MG63 (cell line): ENCODE data around the gene PRKD3. TPM values are rescaled to one million over a fixed set of nuclear protein-coding genes. Genes with fewer than 3 reads are reported as not detected.

Experiments
- DNase-seq: peaks from one replicate; pipeline ENCODE4 v3.0.0-alpha.2; 2020
- H3K27me3 ChIP-seq: fragments of 250-450 bp; sonication (Bioruptor Pico); 2 replicates; pipeline ENCODE4 v1.5.1; 2020; ENCODE audit warnings: mild to moderate bottlenecking, moderate library complexity
- H3K36me3 ChIP-seq: fragments of 250-450 bp; sonication (Bioruptor Pico); 2 replicates; pipeline ENCODE4 v1.5.1; 2020; ENCODE audit warnings: mild to moderate bottlenecking, moderate library complexity
- H3K4me3 ChIP-seq: fragments of 250-450 bp; sonication (Bioruptor Pico); 2 replicates; pipeline ENCODE4 v1.5.1; 2020; ENCODE audit warnings: mild to moderate bottlenecking, moderate library complexity
- H3K9me3 ChIP-seq: fragments of 250-450 bp; sonication (Bioruptor Pico); 2 replicates; pipeline ENCODE4 v1.5.1; 2020; ENCODE audit warnings: mild to moderate bottlenecking, moderate library complexity
- total RNA-seq: library from RNA; depleted of rRNA; stranded (reverse); fragments of >200 nt; shearing (Covaris generic); gene quantifications from 2 replicates; pipeline ENCODE4 v1.2.3, GENCODE V29; 2014; ENCODE audit warnings: low replicate concordance

Gene PRKD3
- total RNA-seq, 1 experiment from 2014 or later: 27.8 TPM

DNA sequence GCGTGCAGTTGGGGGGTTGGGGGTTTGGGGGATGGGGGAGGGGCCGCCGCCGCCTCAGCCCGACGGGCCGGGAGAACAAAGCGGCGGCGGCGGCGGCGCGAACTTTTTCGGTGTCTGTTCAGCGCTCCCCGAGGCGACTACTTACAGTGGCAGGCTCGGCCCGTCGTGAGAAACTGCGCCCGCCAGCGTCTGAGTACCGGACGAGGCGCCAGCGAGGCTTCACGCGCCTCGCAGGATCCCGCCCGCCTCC lies 172 bp downstream of the PRKD3 start:
- Histone ChIP-seq H3K4me3 (peak overlapping the region; percentile 73), H3K27me3 (no peaks in the 10 kb centered on the region), H3K36me3 (peaks cover 7% of the 10 kb centered on the region), H3K9me3 (no peaks in the 10 kb centered on the region)
- DNase-seq: no peak

DNA sequence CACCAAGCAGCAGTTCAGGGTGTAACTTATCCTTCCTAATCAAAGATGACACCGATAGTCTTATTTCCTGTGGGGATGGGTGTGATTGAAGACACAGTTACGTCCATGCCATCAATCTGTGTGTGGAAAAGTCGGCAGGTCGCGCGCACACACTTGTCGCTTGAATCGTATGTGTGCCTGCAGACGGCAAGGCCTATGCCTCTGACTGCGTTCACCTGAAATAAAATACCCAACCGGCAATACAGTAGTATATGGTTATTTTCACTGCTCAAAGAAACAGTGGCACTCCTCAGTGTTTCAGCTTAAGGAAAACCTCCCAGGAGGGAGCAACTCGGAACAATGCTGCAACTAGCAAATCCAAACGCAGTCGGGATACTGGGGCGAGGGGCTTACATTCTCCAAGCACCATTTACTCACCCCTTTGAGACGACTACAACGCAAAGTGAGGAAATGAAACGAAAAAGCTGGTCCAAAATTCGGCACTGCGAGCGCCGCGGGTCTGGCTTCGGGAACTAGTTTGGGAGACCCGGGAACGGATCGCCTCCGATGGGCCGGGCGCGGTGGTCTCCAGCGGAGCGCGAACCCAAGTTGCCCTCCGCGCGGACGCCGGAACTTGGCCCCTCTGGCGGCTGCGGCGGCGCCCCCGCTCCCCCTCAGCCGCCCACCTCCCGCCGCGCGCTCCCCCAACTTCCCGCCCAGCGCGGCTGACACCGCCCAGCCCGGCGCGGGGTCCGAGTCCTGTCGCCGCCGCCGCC lies 675 bp downstream of the PRKD3 start:
- Histone ChIP-seq H3K27me3 (no peaks in the 10 kb centered on the region), H3K36me3 (peaks cover 7% of the 10 kb centered on the region), H3K4me3 (peak overlapping the region; percentile 73), H3K9me3 (no peaks in the 10 kb centered on the region)
- peak; percentile 13 for DNase-seq

DNA sequence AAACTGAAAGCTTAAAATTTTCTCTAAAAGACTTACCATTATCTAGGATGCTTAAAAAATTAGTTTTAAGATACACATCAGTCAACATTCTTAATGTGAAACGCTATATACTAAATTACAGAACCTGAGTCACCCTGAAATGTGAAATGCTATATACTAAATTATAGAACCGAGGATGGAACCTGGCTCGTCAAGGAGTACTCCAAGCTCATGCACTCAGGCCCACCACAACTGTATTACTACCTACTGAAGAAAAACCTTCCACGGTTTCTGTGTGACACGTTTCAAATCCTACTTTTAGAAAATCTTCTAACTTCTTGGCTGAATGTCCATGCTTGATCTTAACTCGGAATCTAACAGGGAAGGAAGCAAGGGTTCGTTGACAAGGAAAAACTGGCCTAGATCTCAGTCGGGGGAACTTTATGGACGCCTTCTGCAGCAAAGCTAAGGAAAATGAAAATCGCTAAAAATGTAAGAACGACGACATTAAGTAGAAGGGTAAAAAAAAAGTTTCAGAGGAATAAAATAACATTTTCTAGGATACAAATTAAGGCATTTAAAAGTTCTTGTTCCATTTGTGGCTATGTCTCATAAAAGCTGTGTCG lies 1.4 kb downstream of the PRKD3 start:
- no peak for DNase-seq
- Histone ChIP-seq H3K36me3 (peaks cover 9% of the 10 kb centered on the region), H3K27me3 (no peaks in the 10 kb centered on the region), H3K4me3 (peak overlapping the region; percentile 73), H3K9me3 (no peaks in the 10 kb centered on the region)

DNA sequence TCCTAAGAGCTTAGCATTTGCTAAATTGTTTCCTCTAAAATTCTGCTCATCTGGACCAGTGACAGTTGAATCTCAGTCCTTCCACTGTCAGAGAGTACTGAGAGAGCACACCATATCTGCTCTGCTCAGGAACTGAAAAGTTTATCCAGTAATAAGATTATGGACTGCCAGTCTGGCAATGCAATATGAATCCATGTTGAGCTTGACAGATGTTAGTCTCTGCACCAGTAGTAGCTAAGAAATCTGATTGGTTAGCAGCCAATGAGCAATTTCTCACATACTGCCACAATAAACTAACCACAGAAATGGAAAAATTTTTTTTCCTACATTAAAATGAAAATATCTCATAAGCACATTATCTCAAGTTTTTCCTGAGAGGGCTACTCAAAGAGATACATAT lies 2.3 kb downstream of the PRKD3 start:
- no peak for DNase-seq
- H3K9me3 ChIP-seq: no peaks in the 10 kb centered on the region
- H3K36me3 ChIP-seq: peaks cover 13% of the 10 kb centered on the region
- peak overlapping the region; percentile 73 for H3K4me3 ChIP-seq
- no peaks in the 10 kb centered on the region for H3K27me3 ChIP-seq

DNA sequence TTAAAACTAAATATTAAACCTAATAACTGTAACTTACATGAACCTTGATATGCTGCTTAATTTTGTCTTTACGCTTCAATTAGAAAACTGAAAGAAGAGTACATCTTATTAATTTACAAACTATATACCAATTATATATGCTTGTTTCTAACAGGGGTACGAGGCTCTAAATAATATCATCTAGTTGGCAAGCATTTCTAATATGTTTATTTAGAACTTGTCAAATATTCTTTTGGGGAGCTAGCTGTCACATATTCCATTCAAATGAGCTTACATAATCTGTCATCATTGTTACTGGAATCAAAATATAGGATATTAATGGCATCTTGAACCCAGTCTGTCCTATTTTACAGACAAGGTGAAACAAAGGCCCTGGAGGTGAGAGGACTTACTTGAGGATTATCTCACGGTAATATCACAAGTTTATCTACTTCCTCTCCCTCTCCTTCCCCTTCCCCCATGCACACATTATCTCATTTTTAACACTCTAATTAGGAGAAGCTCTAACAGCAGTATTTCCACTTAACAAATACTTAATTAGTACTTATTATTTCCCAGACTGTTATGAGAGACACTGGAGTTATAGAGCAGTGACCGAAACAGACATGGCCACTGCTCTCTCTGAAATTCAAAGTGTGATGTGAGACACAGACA lies 3.5 kb downstream of the PRKD3 start:
- no peaks in the 10 kb centered on the region for H3K27me3 ChIP-seq
- H3K4me3 ChIP-seq: no peak overlapping the region
- peaks cover 21% of the 10 kb centered on the region for H3K36me3 ChIP-seq
- H3K9me3 ChIP-seq: no peaks in the 10 kb centered on the region
- DNase-seq: no peak

DNA sequence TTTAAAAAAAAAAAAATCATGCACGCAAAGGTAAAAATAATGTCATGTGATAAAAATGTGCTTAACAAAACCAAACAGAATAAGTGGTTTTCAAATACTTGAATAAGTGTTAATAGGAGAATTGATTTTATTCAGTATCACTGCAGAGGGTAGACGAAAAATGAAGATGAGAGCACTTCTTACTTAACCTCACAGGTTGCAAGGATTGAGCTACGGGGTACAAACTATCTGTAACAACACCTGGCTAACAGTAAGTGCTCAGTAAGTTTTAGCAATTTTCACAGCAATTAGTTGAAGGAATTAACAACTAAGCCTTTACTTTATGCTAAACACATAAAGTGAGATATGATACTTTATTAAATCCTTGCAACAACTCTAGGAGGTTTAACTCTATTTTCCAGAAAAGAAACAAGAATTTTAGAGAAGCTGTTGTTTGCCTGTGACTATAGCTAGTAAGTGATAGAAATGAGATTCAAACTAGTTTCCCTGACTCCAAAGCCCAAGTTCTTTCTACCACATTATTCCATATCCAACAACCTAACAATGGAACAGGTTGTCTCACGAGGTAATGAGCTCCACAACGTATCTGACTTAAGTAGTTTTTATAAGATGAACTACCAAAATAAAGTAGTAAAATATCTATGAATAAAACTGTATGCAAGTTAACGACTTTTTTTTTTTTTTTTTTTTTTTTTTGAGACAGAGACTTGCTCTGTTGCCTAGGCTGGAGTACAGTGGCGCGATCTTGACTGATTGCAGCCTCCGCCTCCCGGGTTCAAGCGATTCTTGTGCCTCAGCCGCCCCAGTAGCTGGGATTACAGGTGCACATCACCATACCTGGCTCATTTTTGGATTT lies 4.7 kb downstream of the PRKD3 start:
- no peaks in the 10 kb centered on the region for H3K27me3 ChIP-seq
- DNase-seq: no peak
- H3K4me3 ChIP-seq: no peak overlapping the region
- H3K36me3 ChIP-seq: peaks cover 28% of the 10 kb centered on the region
- H3K9me3 ChIP-seq: no peaks in the 10 kb centered on the region

DNA sequence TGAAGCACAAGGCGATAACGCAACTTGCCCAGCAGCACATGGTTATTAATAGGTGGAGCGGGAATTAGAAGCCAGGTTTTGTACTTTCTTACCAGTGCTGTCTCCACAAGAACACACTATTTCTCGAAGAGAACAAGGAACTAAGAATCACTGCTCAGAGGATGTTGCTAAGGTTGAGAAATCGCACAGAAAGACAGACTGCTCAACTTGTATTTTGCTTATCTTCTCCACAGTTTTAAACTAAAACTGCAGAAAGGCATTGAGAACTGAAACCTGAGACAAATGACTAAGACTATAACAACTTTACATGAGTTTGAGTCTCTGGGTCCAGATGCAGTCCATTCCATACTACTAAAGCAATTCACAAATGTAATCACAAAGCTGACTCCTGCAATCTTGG lies 6.2 kb downstream of the PRKD3 start:
- Histone ChIP-seq H3K36me3 (peaks cover 40% of the 10 kb centered on the region), H3K4me3 (no peak overlapping the region), H3K9me3 (no peaks in the 10 kb centered on the region), H3K27me3 (no peaks in the 10 kb centered on the region)
- no peak for DNase-seq

DNA sequence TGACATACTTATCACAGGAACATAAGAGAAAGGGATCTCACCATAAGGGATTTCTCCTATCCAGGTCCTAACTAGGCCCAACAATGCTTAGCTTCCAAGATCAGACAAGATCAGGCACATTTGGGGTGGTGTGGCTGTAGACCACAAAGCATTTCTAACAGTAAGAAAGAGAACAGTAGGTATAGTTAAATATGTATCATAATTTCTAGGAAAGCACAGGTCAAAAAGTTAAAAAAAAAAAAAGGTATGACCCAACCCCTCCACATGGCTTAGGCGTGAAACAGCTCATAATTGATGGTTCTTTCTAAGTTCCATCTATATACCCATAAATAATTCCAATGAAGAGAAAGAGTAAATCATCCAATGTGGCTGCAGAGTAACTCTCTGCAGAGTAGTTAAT lies 6.9 kb downstream of the PRKD3 start:
- DNase-seq: no peak
- Histone ChIP-seq H3K36me3 (peaks cover 42% of the 10 kb centered on the region), H3K27me3 (no peaks in the 10 kb centered on the region), H3K4me3 (no peak overlapping the region), H3K9me3 (no peaks in the 10 kb centered on the region)

DNA sequence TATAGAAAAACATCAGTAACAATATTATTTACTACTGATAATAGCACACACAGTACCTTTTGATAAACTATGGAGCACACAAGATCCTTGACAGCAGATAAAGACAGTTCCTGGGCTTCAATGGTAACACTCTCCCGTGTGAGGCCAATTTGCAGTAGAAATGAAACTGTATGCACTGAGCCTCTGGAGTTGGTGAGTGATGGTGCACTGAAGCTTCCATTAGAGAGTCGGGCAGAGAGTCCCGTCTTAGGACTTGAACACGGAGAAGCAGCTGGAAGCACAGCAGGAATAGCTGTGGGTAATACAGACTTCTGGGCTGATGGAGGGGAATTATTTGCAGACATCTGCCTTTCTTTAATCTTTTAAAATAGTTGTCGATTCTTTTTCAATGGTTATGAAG lies 8.5 kb downstream of the PRKD3 start:
- H3K9me3 ChIP-seq: no peaks in the 10 kb centered on the region
- DNase-seq: no peak
- no peak overlapping the region for H3K4me3 ChIP-seq
- peaks cover 37% of the 10 kb centered on the region for H3K36me3 ChIP-seq
- no peaks in the 10 kb centered on the region for H3K27me3 ChIP-seq

DNA sequence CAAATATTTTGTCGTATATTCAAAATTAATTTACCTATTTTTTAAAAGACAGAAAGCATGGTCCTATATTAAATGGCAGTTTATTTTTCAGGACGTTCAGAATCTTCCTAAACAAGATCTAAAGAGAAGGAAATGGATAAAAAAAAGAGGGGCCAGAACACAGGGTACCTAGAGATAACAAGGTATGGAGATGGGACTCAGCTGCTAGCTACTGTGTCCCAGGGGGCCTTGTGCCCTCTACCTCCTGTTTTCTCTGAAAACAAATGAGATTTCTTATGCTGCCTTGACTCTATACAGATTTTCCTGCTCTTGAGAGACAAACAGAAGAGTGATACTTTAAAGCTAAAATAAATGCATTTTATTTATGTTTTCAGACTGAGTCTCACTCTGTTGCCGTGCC lies 9.3 kb downstream of the PRKD3 start:
- Histone ChIP-seq H3K36me3 (peaks cover 34% of the 10 kb centered on the region), H3K4me3 (no peak overlapping the region), H3K27me3 (no peaks in the 10 kb centered on the region), H3K9me3 (no peaks in the 10 kb centered on the region)
- DNase-seq: no peak

DNA sequence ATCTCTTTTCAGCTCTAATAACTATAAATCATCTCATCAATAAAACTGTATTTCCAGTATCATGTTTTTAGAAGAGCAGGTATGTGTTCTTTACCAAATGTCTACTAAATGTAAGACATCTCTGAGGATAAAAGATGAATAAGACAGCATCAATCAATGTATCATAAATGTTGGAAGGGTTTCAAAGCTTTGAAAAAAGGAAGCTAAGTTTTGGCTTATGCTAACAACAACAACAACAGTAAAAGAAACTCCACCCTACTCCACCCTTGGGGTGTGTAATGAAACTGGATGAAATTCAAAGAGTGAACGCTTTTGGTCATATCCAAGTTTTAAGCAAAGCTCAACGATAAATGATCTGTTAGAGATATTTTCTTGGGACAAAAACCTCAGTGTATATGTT lies 17.1 kb downstream of the PRKD3 start:
- H3K27me3 ChIP-seq: no peaks in the 10 kb centered on the region
- no peak overlapping the region for H3K4me3 ChIP-seq
- H3K9me3 ChIP-seq: no peaks in the 10 kb centered on the region
- peaks cover 3% of the 10 kb centered on the region for H3K36me3 ChIP-seq
- no peak for DNase-seq

DNA sequence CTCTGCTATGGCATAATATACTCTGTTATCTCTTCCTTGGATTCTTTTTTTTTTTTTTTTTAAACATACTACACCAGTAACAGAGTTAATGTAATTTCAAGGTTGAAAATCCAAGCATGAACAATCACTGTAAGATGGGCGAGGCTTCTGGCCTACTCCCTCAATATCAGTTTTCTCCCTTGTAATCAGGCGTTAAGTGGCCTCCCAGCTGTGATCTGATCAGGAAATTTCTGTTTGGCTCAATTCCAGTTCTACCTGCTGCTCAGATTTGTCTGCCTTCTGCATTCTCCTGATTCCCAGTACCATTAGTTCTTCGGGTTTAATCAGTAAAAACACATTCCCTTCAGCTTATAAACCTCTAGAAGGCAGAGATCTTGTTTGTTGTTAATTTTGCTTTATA lies 18.6 kb downstream of the PRKD3 start:
- Histone ChIP-seq H3K4me3 (no peak overlapping the region), H3K36me3 (peaks cover 3% of the 10 kb centered on the region), H3K9me3 (no peaks in the 10 kb centered on the region), H3K27me3 (no peaks in the 10 kb centered on the region)
- no peak for DNase-seq

DNA sequence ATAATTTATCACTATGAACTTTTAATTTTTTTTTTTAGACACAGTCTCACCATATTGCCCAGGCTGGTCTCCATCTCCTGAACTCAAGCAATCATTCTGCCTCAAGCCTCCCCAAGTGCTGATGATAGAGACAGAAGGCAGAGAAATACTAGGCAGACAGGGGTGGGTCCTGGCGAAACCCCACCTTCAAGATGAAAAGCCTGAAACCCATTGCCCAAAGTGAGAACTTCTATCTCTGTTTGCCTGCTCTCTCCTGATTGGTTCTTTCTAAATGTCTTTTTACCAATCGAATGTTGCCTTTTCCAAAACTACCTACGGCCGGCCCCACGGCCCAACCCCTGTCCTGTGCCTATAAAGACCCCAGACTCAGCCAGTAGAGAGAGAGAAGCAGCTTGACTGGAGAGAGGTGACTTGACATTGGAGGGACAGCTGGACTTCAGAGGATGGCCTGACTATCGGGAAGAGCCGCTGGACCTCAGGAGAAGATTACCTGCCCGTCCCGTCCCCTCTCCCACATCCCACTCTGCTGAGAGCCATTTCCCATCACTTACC lies 21.9 kb downstream of the PRKD3 start:
- DNase-seq: no peak
- Histone ChIP-seq H3K27me3 (no peaks in the 10 kb centered on the region), H3K9me3 (no peaks in the 10 kb centered on the region)

DNA sequence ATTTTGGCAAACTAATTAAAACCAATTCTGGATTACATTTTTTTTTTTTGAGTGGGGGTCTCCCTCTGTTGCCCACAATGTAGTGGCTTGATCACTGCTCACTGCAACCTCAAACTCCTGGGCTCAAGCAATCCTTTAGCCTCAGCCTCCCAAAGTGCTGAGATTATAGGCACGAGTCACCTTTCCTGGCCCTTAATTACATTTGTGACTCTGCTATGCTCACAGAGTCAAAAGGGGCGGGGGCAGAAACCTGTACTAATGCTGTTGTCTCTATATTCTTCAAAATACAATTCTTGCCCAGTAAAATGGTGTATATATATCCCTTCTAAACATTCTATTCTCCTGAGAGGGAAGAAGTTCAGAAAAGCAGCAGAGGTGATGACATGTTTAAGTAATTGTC lies 23.2 kb downstream of the PRKD3 start:
- Histone ChIP-seq H3K27me3 (no peaks in the 10 kb centered on the region), H3K4me3 (no peak overlapping the region), H3K36me3 (no peaks in the 10 kb centered on the region; the same call in 1 of the 2 replicates), H3K9me3 (no peaks in the 10 kb centered on the region)
- DNase-seq: peak; percentile 37

More for the DNA sequence above, 21.9 kb downstream of the PRKD3 start:
- no peak overlapping the region for H3K4me3 ChIP-seq
- no peaks in the 10 kb centered on the region; the same call in 1 of the 2 replicates for H3K36me3 ChIP-seq

DNA sequence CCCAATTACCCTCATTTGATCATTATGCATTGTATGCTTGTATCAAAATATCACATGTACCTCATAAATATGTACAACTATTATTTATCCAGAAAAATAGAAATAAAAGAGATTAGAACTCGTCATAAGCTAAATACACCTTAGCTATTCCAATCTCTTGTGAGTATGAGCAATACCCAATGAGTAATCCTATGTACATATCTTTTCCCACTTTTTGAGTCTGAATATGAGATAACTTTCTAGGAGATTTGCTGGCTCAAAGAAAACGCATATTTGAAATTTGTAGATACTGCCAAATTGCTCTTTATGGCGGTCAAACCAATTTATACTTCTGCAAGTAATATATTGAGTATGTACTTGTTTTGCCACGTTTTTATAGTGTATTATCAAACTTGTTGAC lies 24.1 kb downstream of the PRKD3 start:
- Histone ChIP-seq H3K27me3 (no peaks in the 10 kb centered on the region), H3K36me3 (no peaks in the 10 kb centered on the region; the same call in 1 of the 2 replicates), H3K4me3 (no peak overlapping the region), H3K9me3 (no peaks in the 10 kb centered on the region)
- no peak for DNase-seq

DNA sequence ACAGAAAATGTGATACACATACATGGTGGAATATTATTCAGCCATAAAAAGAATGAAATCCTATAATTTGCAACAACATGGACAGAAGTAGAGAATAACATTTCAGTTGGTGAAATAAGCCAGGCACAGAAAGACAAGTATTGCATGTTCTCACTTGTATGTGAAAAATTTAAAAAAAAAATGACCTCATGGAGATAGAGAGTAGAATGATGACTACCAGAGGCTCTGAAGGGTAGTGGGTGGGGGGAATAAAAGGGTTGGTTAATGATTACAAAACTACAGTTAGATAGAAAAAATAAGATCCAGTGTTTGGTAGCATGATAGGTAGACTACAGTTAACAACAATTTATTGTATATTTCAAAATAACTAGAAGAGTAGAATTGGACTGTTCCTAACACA lies 24.5 kb downstream of the PRKD3 start:
- Histone ChIP-seq H3K4me3 (no peak overlapping the region), H3K9me3 (no peaks in the 10 kb centered on the region), H3K36me3 (no peaks in the 10 kb centered on the region; the same call in 1 of the 2 replicates), H3K27me3 (no peaks in the 10 kb centered on the region)
- no peak for DNase-seq

DNA sequence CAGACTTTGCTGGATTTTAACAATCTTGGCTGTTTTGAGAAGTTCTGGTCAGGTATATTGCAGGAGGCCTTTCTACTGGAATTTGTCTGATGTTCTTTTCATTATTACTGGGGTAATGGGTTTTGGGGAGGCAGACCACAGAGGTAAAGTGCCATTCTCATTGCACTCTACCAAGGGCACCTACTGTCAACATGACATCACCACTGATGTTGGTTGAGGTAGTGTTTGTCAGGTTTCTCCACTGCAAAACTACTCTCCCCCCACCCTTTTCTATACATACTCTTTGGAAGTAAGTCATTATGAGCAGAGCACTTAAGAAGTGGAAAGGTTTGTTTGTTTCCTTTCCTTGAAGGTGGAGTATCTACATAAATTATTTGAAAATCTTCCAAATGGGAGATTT lies 27.0 kb downstream of the PRKD3 start:
- Histone ChIP-seq H3K36me3 (no peaks in the 10 kb centered on the region; the same call in 1 of the 2 replicates), H3K4me3 (no peak overlapping the region), H3K27me3 (no peaks in the 10 kb centered on the region), H3K9me3 (no peaks in the 10 kb centered on the region)
- DNase-seq: no peak
